ENCODE results near the gene ZCWPW1.
"Not testable (repeated sequence)": the region's sequence is repeated elsewhere in the genome, so short reads cannot be mapped to it uniquely, and the experiment has no call there.

The ZCWPW1 gene

GRCh38 chr7:100367251-100367620 is 61.3 kb downstream of the ZCWPW1 start:
- Histone ChIP-seq H2AFZ (ENCODE audit: low read depth, low read length, severe bottlenecking) (no peak overlapping the region), H3K27me3 (ENCODE audit: low read length) (no peaks in the 10 kb centered on the region), H3K36me3 (ENCODE audit: low read length) (peaks cover 11% of the 10 kb centered on the region; the same call in 1 of the 2 replicates), H3K9me2 (replicated peaks; ENCODE audit: insufficient read depth, low read length) (no peaks in the 10 kb centered on the region), H4K20me1 (ENCODE audit: low read depth, low read length) (no peaks in the 10 kb centered on the region), H3K4me2 (ENCODE audit: low read depth, low read length, poor library complexity, severe bottlenecking) (no peak overlapping the region), H3K27ac (ENCODE audit: low read depth, low read length) (peak overlapping the region; percentile 87), H3K79me2 (ENCODE audit: insufficient read depth, low read length) (no peaks in the 10 kb centered on the region), H3K9me3 (ENCODE audit: insufficient read depth, low read length) (no peaks in the 10 kb centered on the region), H3K9ac (ENCODE audit: low read length) (0 out of 2 replicates have a peak overlapping the region, but pooled peaks have one; percentile 11), H3F3A (ENCODE audit: insufficient read depth) (peaks cover 56% of the 10 kb centered on the region), H3K4me3 (ENCODE audit: insufficient read depth, low read length, poor library complexity, severe bottlenecking) (no peak overlapping the region)
- TF ChIP-seq CTCF (IDR thresholded peaks at IDR 0.05; ENCODE audit: insufficient read depth, low read length, poor library complexity, severe bottlenecking): no peak
- TF ChIP-seq EZH2phosphoT487 (conservative IDR thresholded peaks at IDR 0.05; ENCODE audit: low read length): no peak

- peaks cover 17% of the 10 kb centered on the region; the same call in 1 of the 2 replicates for H3K36me3 ChIP-seq (ENCODE audit: low read length)
- TF ChIP-seq CTCF (IDR thresholded peaks at IDR 0.05; ENCODE audit: insufficient read depth, low read length, poor library complexity, severe bottlenecking) (no peak), EZH2phosphoT487 (conservative IDR thresholded peaks at IDR 0.05; ENCODE audit: low read length) (no peak)
- no peaks in the 10 kb centered on the region for H3K9me3 ChIP-seq (ENCODE audit: insufficient read depth, low read length)
- peak overlapping the region; percentile 11; the same call in 1 of the 2 replicates for H3K9ac ChIP-seq (ENCODE audit: low read length)
- H3F3A ChIP-seq (ENCODE audit: insufficient read depth): peaks cover 59% of the 10 kb centered on the region
- no peak overlapping the region for H2AFZ ChIP-seq (ENCODE audit: low read depth, low read length, severe bottlenecking)
- H3K79me2 ChIP-seq (ENCODE audit: insufficient read depth, low read length): no peaks in the 10 kb centered on the region
- H4K20me1 ChIP-seq (ENCODE audit: low read depth, low read length): no peaks in the 10 kb centered on the region
- peak overlapping the region; percentile 87 for H3K27ac ChIP-seq (ENCODE audit: low read depth, low read length)
- H3K4me2 ChIP-seq (ENCODE audit: low read depth, low read length, poor library complexity, severe bottlenecking): peak overlapping the region; percentile 3
- no peak overlapping the region for H3K4me3 ChIP-seq (ENCODE audit: insufficient read depth, low read length, poor library complexity, severe bottlenecking)
- no peaks in the 10 kb centered on the region for H3K27me3 ChIP-seq (ENCODE audit: low read length)
- H3K9me2 ChIP-seq (replicated peaks; ENCODE audit: insufficient read depth, low read length): no peaks in the 10 kb centered on the region
Observed at GRCh38 chr7:100366411-100367250, 61.9 kb downstream of the ZCWPW1 start.

DNA sequence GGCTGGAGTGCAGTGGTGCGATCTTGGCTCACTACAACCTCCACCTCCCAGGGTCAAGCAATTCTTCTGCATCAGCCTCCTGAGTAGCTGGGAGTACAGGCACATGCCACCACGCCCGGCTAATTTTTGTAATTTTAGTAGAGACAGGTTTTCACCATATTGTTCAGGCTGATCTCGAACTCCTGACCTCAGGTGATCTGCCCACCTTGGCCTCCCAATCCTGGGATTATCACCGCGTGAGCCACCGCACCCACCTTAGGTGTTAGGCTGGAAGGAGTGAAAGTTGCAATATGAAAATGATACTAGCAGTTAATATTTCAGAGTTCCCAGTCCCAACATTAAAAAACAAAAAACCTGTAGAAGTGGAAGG is 62.5 kb downstream of the ZCWPW1 start:
- peak overlapping the region; percentile 87 for H3K27ac ChIP-seq (ENCODE audit: low read depth, low read length)
- H3F3A ChIP-seq (ENCODE audit: insufficient read depth): peaks cover 56% of the 10 kb centered on the region
- H3K4me2 ChIP-seq (ENCODE audit: low read depth, low read length, poor library complexity, severe bottlenecking): peak overlapping the region; percentile 3
- not testable (repeated sequence) for H3K9me3 ChIP-seq (ENCODE audit: insufficient read depth, low read length); H3K9me2 ChIP-seq (replicated peaks; ENCODE audit: insufficient read depth, low read length); H3K4me3 ChIP-seq (ENCODE audit: insufficient read depth, low read length, poor library complexity, severe bottlenecking); H2AFZ ChIP-seq (ENCODE audit: low read depth, low read length, severe bottlenecking); H3K27me3 ChIP-seq (ENCODE audit: low read length); H4K20me1 ChIP-seq (ENCODE audit: low read depth, low read length); H3K79me2 ChIP-seq (ENCODE audit: insufficient read depth, low read length)
- H3K9ac ChIP-seq (ENCODE audit: low read length): peak overlapping the region; percentile 11; the same call in 1 of the 2 replicates
- H3K36me3 ChIP-seq (ENCODE audit: low read length): peaks cover 19% of the 10 kb centered on the region; the same call in 1 of the 2 replicates

DNA sequence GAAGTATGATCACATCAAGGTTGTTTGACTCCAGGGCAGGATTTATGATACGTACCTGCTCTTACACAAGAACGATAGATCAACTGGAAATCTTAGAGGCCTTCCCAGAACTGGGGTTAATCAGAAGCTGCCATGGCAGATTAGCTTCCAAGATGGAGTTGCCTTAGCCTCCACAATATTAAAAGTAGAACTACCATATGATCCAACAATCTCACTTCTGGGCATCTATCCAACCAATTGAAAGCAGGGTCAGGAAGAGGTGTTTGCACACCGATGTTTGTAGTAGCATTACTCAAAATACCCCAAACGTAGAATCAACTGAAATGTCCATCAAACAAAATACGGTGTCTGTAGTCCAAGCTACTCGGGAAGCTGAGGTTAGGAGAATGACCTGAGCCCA is 64.0 kb downstream of the ZCWPW1 start:
- no peaks in the 10 kb centered on the region for H3K79me2 ChIP-seq (ENCODE audit: insufficient read depth, low read length)
- no peaks in the 10 kb centered on the region for H3K9me2 ChIP-seq (replicated peaks; ENCODE audit: insufficient read depth, low read length)
- H3K36me3 ChIP-seq (ENCODE audit: low read length): peaks cover 22% of the 10 kb centered on the region; the same call in 1 of the 2 replicates
- no peaks in the 10 kb centered on the region for H3K9me3 ChIP-seq (ENCODE audit: insufficient read depth, low read length)
- H3K27me3 ChIP-seq (ENCODE audit: low read length): no peaks in the 10 kb centered on the region
- H3K4me3 ChIP-seq (ENCODE audit: insufficient read depth, low read length, poor library complexity, severe bottlenecking): no peak overlapping the region
- no peak overlapping the region for H2AFZ ChIP-seq (ENCODE audit: low read depth, low read length, severe bottlenecking)
- no peak overlapping the region for H3K4me2 ChIP-seq (ENCODE audit: low read depth, low read length, poor library complexity, severe bottlenecking)
- no peaks in the 10 kb centered on the region for H4K20me1 ChIP-seq (ENCODE audit: low read depth, low read length)
- H3K9ac ChIP-seq (ENCODE audit: low read length): no peak overlapping the region
- peaks cover 52% of the 10 kb centered on the region for H3F3A ChIP-seq (ENCODE audit: insufficient read depth)
- no peak overlapping the region for H3K27ac ChIP-seq (ENCODE audit: low read depth, low read length)
- TF ChIP-seq EZH2phosphoT487 (conservative IDR thresholded peaks at IDR 0.05; ENCODE audit: low read length) (no peak), CTCF (IDR thresholded peaks at IDR 0.05; ENCODE audit: insufficient read depth, low read length, poor library complexity, severe bottlenecking) (no peak)

DNA sequence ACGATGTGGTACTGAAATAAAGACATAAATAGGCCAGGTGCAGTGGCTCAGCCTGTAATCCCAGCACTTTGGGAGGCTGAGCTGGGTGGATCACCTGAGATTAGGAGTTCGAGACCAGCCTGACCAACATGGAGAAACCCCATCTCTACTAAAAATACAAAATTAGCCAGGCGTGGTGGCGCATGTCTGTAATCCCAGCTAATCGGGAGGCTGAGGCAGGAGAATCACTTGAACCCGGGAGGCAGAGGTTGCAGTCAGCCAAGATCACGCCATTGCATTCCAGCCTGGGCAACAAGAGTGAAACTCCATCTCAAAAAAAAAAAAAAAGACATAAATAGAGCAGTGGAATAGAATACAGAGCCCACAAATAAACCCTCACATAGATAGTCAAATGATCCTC is 64.7 kb downstream of the ZCWPW1 start:
- H3F3A ChIP-seq (ENCODE audit: insufficient read depth): peaks cover 45% of the 10 kb centered on the region
- not testable (repeated sequence) for H3K27me3 ChIP-seq (ENCODE audit: low read length); H3K9me3 ChIP-seq (ENCODE audit: insufficient read depth, low read length); H3K79me2 ChIP-seq (ENCODE audit: insufficient read depth, low read length); H3K9me2 ChIP-seq (replicated peaks; ENCODE audit: insufficient read depth, low read length); H3K4me2 ChIP-seq (ENCODE audit: low read depth, low read length, poor library complexity, severe bottlenecking); H2AFZ ChIP-seq (ENCODE audit: low read depth, low read length, severe bottlenecking); H3K4me3 ChIP-seq (ENCODE audit: insufficient read depth, low read length, poor library complexity, severe bottlenecking); H3K27ac ChIP-seq (ENCODE audit: low read depth, low read length); H3K9ac ChIP-seq (ENCODE audit: low read length); H4K20me1 ChIP-seq (ENCODE audit: low read depth, low read length)
- peaks cover 27% of the 10 kb centered on the region; the same call in 1 of the 2 replicates for H3K36me3 ChIP-seq (ENCODE audit: low read length)
